Suprapubic skin (tissue), 3 donors: ENCODE data around the gene AKAP13.

Source experiments
- POLR2A ChIP-seq, 2 donors: fragments of 450-650 bp; IDR thresholded peaks; one replicate each; pipeline ENCODE4 v1.6.1; 2017; ENCODE audit warnings: antibody characterized with exemption in 2 of 2, mild to moderate bottlenecking in 2 of 2, moderate library complexity in 2 of 2
- TF ChIP-seq, protein P1 (sequence below), 2 donors: fragments of 200-600 bp in 1 of 2; fragments of 450-650 bp in 1 of 2; sonication (generic) in 1 of 2; IDR thresholded peaks; one replicate each; pipeline ENCODE4 v1.5.1; 2016 to 2019; ENCODE audit warnings: antibody characterized with exemption in 2 of 2, mild to moderate bottlenecking in 1 of 2, moderate library complexity in 1 of 2

- no peak for TF ChIP-seq POLR2A (IDR thresholded peaks at IDR 0.05)
- TF ChIP-seq, protein P1, sequence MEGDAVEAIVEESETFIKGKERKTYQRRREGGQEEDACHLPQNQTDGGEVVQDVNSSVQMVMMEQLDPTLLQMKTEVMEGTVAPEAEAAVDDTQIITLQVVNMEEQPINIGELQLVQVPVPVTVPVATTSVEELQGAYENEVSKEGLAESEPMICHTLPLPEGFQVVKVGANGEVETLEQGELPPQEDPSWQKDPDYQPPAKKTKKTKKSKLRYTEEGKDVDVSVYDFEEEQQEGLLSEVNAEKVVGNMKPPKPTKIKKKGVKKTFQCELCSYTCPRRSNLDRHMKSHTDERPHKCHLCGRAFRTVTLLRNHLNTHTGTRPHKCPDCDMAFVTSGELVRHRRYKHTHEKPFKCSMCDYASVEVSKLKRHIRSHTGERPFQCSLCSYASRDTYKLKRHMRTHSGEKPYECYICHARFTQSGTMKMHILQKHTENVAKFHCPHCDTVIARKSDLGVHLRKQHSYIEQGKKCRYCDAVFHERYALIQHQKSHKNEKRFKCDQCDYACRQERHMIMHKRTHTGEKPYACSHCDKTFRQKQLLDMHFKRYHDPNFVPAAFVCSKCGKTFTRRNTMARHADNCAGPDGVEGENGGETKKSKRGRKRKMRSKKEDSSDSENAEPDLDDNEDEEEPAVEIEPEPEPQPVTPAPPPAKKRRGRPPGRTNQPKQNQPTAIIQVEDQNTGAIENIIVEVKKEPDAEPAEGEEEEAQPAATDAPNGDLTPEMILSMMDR (IDR thresholded peaks at IDR 0.05): no peak
These were observed 328.8 kb downstream of the AKAP13 start for GRCh38 chr15:85709250-85709649.
